Choroid plexus epithelial cell (primary cell): ENCODE results near the gene TBC1D21.

Experiments used
- DNase-seq: peaks from one replicate; pipeline ENCODE4 v3.0.0-alpha.2; 2010; ENCODE audit warnings: low read depth
- H3K4me3 ChIP-seq: 2 replicates; pipeline ENCODE4 v1.5.1; 2011; ENCODE audit warnings: low read depth, mild to moderate bottlenecking, control low read depth, low read length, moderate library complexity
- CTCF ChIP-seq: conservative IDR thresholded peaks from 2 replicates; pipeline ENCODE4 v1.5.1; 2011; ENCODE audit warnings: low read depth, mild to moderate bottlenecking, control low read depth, inconsistent platforms, low read length, moderate library complexity

The TBC1D21 gene

GRCh38 chr15:73881579-73882320 lies 8.4 kb downstream of the TBC1D21 start:
- TF ChIP-seq CTCF, result no peak
- DNase-seq, result no peak
- H3K4me3 ChIP-seq, result no peak overlapping the region

GRCh38 chr15:73882761-73883419 lies 9.5 kb downstream of the TBC1D21 start:
- DNase-seq, result no peak
- H3K4me3 ChIP-seq, result no peak overlapping the region
- TF ChIP-seq CTCF, result no peak

- H3K4me3 ChIP-seq, result no peak overlapping the region
- no peak for TF ChIP-seq CTCF
- DNase-seq, result no peak
Observed at GRCh38 chr15:73884159-73884558, 10.8 kb downstream of the TBC1D21 start.

DNA sequence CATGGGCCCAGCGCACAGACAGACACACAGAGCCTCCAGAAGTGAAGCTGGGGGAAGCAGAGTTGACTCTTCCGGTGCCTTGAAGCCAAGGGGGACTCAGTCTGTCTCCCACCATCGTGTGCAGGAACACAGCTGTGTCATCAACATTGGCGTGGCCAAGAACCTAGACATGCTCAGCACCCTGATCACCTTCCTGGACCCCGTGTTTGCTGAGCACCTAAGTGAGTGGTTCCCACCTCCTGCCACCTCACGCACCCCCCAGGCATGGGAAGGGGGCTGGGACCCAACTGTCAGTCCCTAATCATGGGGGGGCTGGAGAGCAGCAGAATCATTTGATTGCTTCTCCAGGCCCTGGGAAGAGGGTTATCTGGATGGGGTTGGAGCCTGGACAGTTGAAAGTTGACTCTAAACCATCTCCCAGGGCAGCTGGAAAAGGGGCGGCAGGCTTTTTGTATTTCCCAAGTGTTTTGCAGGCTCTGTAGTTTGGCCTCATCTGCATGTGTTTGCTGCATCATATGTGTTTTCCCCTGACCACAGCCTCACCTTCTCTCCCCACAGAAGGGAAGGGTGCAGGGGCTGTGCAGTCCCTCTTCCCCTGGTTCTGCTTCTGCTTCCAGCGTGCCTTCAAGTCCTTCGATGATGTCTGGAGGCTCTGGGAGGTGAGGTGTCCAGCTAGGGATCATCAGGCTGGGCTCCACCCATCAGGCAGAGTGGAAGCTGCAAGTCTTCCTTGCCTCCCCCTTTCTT lies 12.8 kb downstream of the TBC1D21 start:
- no peak for DNase-seq
- TF ChIP-seq CTCF, result no peak
- no peak overlapping the region for H3K4me3 ChIP-seq

DNA sequence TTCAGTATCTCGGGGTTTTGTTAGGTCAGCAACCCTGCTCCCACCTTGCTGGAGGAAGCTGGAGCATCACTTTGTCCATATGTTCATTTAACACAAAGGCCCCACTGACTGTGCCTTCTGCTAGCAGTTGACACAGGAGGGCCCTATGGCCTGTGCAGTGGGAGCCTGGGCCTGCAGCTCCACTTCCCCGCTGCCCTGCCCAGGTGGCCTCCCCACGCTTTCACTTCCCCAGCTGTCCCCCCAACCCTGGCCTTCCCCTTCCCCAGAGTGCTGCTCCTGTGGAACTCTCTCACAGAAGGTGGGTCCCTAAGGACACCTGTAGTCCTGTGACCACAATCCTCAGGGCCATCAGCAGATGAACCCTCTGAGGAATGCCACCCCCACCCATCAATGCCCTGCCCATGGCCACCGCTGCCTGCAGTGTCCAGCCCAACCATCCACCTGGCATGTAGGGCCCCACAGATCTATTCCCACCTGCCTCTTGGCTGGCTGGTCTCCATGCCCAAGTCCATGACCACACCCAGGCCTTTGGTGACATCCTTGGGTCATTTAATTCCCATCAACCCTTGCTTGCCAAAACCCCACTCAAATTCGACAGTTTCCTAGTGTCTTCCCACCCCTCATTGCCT lies 13.5 kb downstream of the TBC1D21 start:
- no peak overlapping the region for H3K4me3 ChIP-seq
- DNase-seq, result no peak
- no peak for TF ChIP-seq CTCF

- no peak for TF ChIP-seq CTCF
- DNase-seq, result no peak
- no peak overlapping the region for H3K4me3 ChIP-seq
Observed at GRCh38 chr15:73887481-73887880, 14.1 kb downstream of the TBC1D21 start.
